Activated CD4-positive, alpha-beta T cell treated with anti-CD3 and anti-CD28 coated beads for 36 hours (primary cell): ENCODE results near the gene CD300E. TPM values are rescaled to one million over a fixed set of nuclear protein-coding genes. Genes with fewer than 3 reads are reported as not detected.

Experiments used
- ATAC-seq: fragments of 200-7000 bp; cut with Tn5 transposase; one replicate; pipeline ENCODE4 v1.10.0; 2021; ENCODE audit warnings: mild to moderate bottlenecking, moderate library complexity
- CTCF ChIA-PET: fragments of 350-600 bp; sonication (Branson Sonifier 250); formaldehyde crosslinking; loops from one replicate; lab custom pipeline; 2021; ENCODE audit warnings: antibody characterized with exemption; lab: Charles Lee
- POLR2A ChIA-PET: fragments of 350-600 bp; sonication (Branson Sonifier 250); formaldehyde crosslinking; loops from one replicate; lab custom pipeline; 2021; ENCODE audit warnings: antibody characterized with exemption, inconsistent platforms; lab: Charles Lee
- DNase-seq: peaks from one replicate; pipeline ENCODE4 v3.0.0-alpha.2; 2020
- H3K27ac Mint-ChIP-seq: one replicate; pipeline ENCODE4 v1.8.0; 2021; ENCODE audit warnings: mixed read lengths
- H3K27me3 Mint-ChIP-seq: one replicate; pipeline ENCODE4 v1.8.0; 2021; ENCODE audit warnings: mixed read lengths
- H3K36me3 Mint-ChIP-seq: one replicate; pipeline ENCODE4 v1.8.0; 2021; ENCODE audit warnings: low read depth, mixed read lengths
- H3K4me1 Mint-ChIP-seq: one replicate; pipeline ENCODE4 v1.8.0; 2021; ENCODE audit warnings: mixed read lengths
- H3K4me3 Mint-ChIP-seq: one replicate; pipeline ENCODE4 v1.8.0; 2021; ENCODE audit warnings: mild to moderate bottlenecking, moderate library complexity, mixed read lengths
- H3K9me3 Mint-ChIP-seq: one replicate; pipeline ENCODE4 v1.8.0; 2021; ENCODE audit warnings: low read depth, mixed read lengths
- intact Hi-C, 2 experiments: fragments of 100-400 bp; cut with DNase I in 1 of 2; cut with micrococcal nuclease in 1 of 2; formaldehyde crosslinking; loops; one replicate each; pipeline versions ENCODE4 v1.14.2 to v1.15.1; 2022 to 2024; cut with DNase I, micrococcal nuclease
- total RNA-seq, 2 experiments: library from RNA; stranded (reverse); gene quantifications; one replicate each; pipeline ENCODE4 v1.2.3, GENCODE V29; 2021

CD300E gene
- total RNA-seq, 2 experiments from 2014 or later = not detected

GRCh38 chr17:74608511-74608910 is 15.0 kb downstream of the CD300E start:
- H3K4me3 Mint-ChIP-seq = no peak overlapping the region
- no peak overlapping the region for H3K27ac Mint-ChIP-seq
- no peaks in the 10 kb centered on the region for H3K36me3 Mint-ChIP-seq
- ATAC-seq (no peak), DNase-seq (no peak)
- intact Hi-C loops = no loop called here
- ChIA-PET POLR2A (no interaction called here), CTCF (no interaction called here)
- peaks cover 4% of the 10 kb centered on the region for H3K4me1 Mint-ChIP-seq
- no peaks in the 10 kb centered on the region for H3K9me3 Mint-ChIP-seq
- H3K27me3 Mint-ChIP-seq = peaks cover 2% of the 10 kb centered on the region

DNA sequence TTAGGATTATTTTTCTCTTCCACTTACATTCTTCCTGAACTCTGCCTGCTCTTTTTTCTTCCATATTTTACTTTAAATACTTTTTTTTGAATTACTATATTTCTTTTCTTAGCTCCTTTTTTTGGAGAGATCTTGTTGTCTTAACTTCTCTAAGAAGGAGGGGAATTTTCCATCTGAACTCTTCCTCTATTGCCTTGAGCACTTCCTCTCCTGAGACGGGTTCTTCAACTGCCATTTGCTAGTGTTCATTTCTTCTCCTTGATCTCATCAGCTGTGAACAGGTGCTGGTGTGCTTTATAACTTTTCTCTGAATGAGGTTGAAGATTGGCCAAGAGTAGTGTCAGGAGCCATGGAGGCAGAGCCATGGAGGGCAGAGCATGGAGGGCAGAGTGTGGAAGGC is 16.3 kb downstream of the CD300E start:
- Mint-ChIP-seq H3K27ac (no peak overlapping the region), H3K4me1 (peaks cover 13% of the 10 kb centered on the region), H3K27me3 (peaks cover 2% of the 10 kb centered on the region), H3K36me3 (no peaks in the 10 kb centered on the region), H3K9me3 (no peaks in the 10 kb centered on the region), H3K4me3 (no peak overlapping the region)
- ChIA-PET CTCF (interaction anchor here (1.5 kb wide), 1 partner anchor 239 kb away, joined by 6 read pairs; the partner anchor contains the start of gene GPR142), POLR2A (no interaction called here)
- DNase-seq = no peak
- ATAC-seq = no peak
- intact Hi-C loops = no loop called here

GRCh38 chr17:74606050-74606449 is 17.5 kb downstream of the CD300E start:
- no peaks in the 10 kb centered on the region for H3K9me3 Mint-ChIP-seq
- ChIA-PET CTCF (interaction anchor here (1.5 kb wide), 1 partner anchor 238 kb away, joined by 6 read pairs; the partner anchor contains the start of gene GPR142), POLR2A (no interaction called here)

GRCh38 chr17:74605361-74605760 is 18.2 kb downstream of the CD300E start:
- peaks cover 2% of the 10 kb centered on the region for H3K27me3 Mint-ChIP-seq
- CTCF ChIA-PET = no interaction called here
- H3K27ac Mint-ChIP-seq = no peak overlapping the region
- POLR2A ChIA-PET = no interaction called here
- DNase-seq = no peak
- no peaks in the 10 kb centered on the region for H3K9me3 Mint-ChIP-seq
- intact Hi-C loops = no loop called here
- H3K4me1 Mint-ChIP-seq = peaks cover 16% of the 10 kb centered on the region
- H3K36me3 Mint-ChIP-seq = no peaks in the 10 kb centered on the region
- no peak for ATAC-seq
- H3K4me3 Mint-ChIP-seq = no peak overlapping the region

More at GRCh38 chr17:74606050-74606449, 17.5 kb downstream of the CD300E start:
- intact Hi-C loops = no loop called here
- peaks cover 2% of the 10 kb centered on the region for H3K27me3 Mint-ChIP-seq
- no peak overlapping the region for H3K4me3 Mint-ChIP-seq
- ATAC-seq = no peak
- no peaks in the 10 kb centered on the region for H3K36me3 Mint-ChIP-seq
- no peak for DNase-seq
- no peak overlapping the region for H3K27ac Mint-ChIP-seq
- H3K4me1 Mint-ChIP-seq = peaks cover 16% of the 10 kb centered on the region

DNA sequence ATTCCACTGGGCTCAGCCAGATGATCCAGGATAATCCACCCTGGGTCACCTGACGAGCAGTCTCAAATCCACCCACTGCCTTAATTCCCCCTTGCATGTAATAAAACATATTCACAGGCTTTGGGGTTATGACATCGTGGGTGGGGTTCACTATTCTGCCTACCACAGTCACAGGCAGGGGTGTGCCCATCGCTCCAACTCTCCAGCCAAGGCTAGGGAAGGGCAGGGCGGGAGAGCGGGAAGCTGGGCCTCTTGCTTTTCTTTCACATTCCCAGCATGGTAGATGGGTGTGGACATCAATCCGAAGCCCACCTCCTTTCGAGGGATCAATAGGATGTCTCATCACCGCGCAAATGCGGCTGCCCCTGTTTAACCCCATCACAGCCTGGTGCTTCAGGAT is 18.8 kb downstream of the CD300E start:
- H3K27ac Mint-ChIP-seq = no peak overlapping the region
- no peaks in the 10 kb centered on the region for H3K9me3 Mint-ChIP-seq
- ATAC-seq (no peak), DNase-seq (no peak)
- intact Hi-C loops = loop anchor here in 1 of 2 experiments (5.0 kb wide), 1 partner anchor 57 kb away; the partner anchor contains the start of gene CD300C
- H3K36me3 Mint-ChIP-seq = no peaks in the 10 kb centered on the region
- ChIA-PET CTCF (interaction anchor here (0.5 kb wide), 1 partner anchor 35 kb away, joined by 3 read pairs; no protein-coding TSS in a partner anchor), POLR2A (no interaction called here)
- peaks cover 2% of the 10 kb centered on the region for H3K27me3 Mint-ChIP-seq
- peaks cover 17% of the 10 kb centered on the region for H3K4me1 Mint-ChIP-seq
- no peak overlapping the region for H3K4me3 Mint-ChIP-seq

- no peak overlapping the region for H3K4me3 Mint-ChIP-seq
- peaks cover 22% of the 10 kb centered on the region for H3K4me1 Mint-ChIP-seq
- intact Hi-C loops = loop anchor here in 1 of 2 experiments (5.0 kb wide), 1 partner anchor 57 kb away; the partner anchor contains the start of gene CD300C
- no peaks in the 10 kb centered on the region for H3K9me3 Mint-ChIP-seq
- no peak overlapping the region for H3K27ac Mint-ChIP-seq
- peaks cover 4% of the 10 kb centered on the region for H3K27me3 Mint-ChIP-seq
- no peak for DNase-seq
- ATAC-seq = no peak
- CTCF ChIA-PET = interaction anchor here (0.5 to 1.7 kb wide), 5 partner anchors 35 to 236 kb away, joined by 3 to 7 read pairs (median 4); no protein-coding TSS in a partner anchor
- no peaks in the 10 kb centered on the region for H3K36me3 Mint-ChIP-seq
- POLR2A ChIA-PET = no interaction called here
Observed at GRCh38 chr17:74604200-74604599, 19.3 kb downstream of the CD300E start.

- Mint-ChIP-seq H3K4me1 (peaks cover 24% of the 10 kb centered on the region), H3K9me3 (no peaks in the 10 kb centered on the region), H3K4me3 (no peak overlapping the region), H3K27me3 (peaks cover 4% of the 10 kb centered on the region), H3K36me3 (no peaks in the 10 kb centered on the region), H3K27ac (no peak overlapping the region)
- ChIA-PET CTCF (interaction anchor here (0.6 to 1.9 kb wide), 12 partner anchors 19 to 648 kb away, joined by 3 to 13 read pairs (median 4); partner anchors contain the start of genes BTBD17 and CD300H), POLR2A (no interaction called here)
- intact Hi-C loops = loop anchor here (2.0 to 5.0 kb wide), 2 partner anchors 56 to 235 kb away; partner anchors contain the start of gene CD300C (in 1 of the 2)
- no peak for ATAC-seq
- DNase-seq = no peak
Observed at GRCh38 chr17:74603746-74604145, 19.8 kb downstream of the CD300E start.

GRCh38 chr17:74603037-74603635 is 20.4 kb downstream of the CD300E start:
- peaks cover 29% of the 10 kb centered on the region for H3K4me1 Mint-ChIP-seq
- POLR2A ChIA-PET = no interaction called here
- H3K27ac Mint-ChIP-seq = no peak overlapping the region
- H3K9me3 Mint-ChIP-seq = no peaks in the 10 kb centered on the region
- peaks cover 4% of the 10 kb centered on the region for H3K27me3 Mint-ChIP-seq
- intact Hi-C loops = loop anchor here (2.0 to 5.0 kb wide), 2 partner anchors 56 to 234 kb away; partner anchors contain the start of gene CD300C (in 1 of the 2)
- CTCF ChIA-PET = interaction anchor here (0.6 to 1.9 kb wide), 17 partner anchors 11 to 649 kb away, joined by 3 to 13 read pairs (median 3); partner anchors contain the start of genes BTBD17, CD300H and CD300LD
- no peaks in the 10 kb centered on the region for H3K36me3 Mint-ChIP-seq
- DNase-seq = no peak
- ATAC-seq = peak; percentile 42
- no peak overlapping the region for H3K4me3 Mint-ChIP-seq

DNA sequence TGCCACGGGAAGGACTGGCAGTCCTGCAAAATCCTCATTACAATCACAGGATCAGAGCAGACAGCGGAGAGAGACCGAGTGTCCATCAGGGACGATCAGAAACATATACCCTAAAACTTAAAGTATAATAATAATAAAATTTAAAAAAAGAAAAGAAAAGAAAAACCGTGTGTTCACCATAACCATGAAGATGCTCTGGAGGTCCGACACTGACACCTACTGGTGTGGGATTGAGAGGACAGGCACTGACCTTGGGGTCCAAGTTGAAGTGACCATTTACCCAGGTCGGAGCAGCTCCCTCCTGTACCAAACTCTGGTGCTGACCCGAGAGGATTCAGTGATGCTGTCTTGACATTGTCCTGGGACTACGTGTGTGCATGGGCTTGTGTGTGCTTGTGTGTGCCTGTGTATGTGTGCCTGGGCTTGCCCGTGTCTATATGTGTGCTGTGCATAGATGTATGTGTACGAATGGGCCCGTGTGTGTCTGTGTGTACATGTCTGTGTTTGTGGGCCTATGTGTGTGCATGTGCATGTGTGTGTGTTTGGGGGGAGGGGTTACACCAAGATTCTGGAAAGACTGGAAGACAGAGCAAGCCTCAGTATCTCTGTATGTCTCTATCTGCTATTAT is 21.5 kb downstream of the CD300E start:
- CTCF ChIA-PET = interaction anchor here (0.5 to 1.9 kb wide), 6 partner anchors 9 to 872 kb away, joined by 3 to 13 read pairs (median 3); partner anchors contain the start of gene CD300H
- no peak overlapping the region for H3K4me3 Mint-ChIP-seq
- peaks cover 35% of the 10 kb centered on the region for H3K4me1 Mint-ChIP-seq
- peak; percentile 52 for ATAC-seq
- peak; percentile 64 for DNase-seq
- POLR2A ChIA-PET = interaction anchor here (0.6 kb wide), 1 partner anchor 10 kb away, joined by 3 read pairs; the partner anchor contains the start of gene CD300LD
- peaks cover 2% of the 10 kb centered on the region for H3K27me3 Mint-ChIP-seq
- H3K36me3 Mint-ChIP-seq = no peaks in the 10 kb centered on the region
- H3K9me3 Mint-ChIP-seq = no peaks in the 10 kb centered on the region
- H3K27ac Mint-ChIP-seq = no peak overlapping the region
- intact Hi-C loops = loop anchor here (1.0 to 5.0 kb wide), 4 partner anchors 55 to 233 kb away; partner anchors contain the start of gene CD300C (in 1 of the 2)

GRCh38 chr17:74599448-74599939 is 24.0 kb downstream of the CD300E start:
- intact Hi-C loops = no loop called here
- no peak for ATAC-seq
- Mint-ChIP-seq H3K27me3 (peaks cover 2% of the 10 kb centered on the region), H3K4me3 (no peak overlapping the region), H3K36me3 (no peaks in the 10 kb centered on the region), H3K9me3 (no peaks in the 10 kb centered on the region), H3K27ac (no peak overlapping the region), H3K4me1 (peaks cover 35% of the 10 kb centered on the region)
- CTCF ChIA-PET = interaction anchor here (0.8 to 1.2 kb wide), 2 partner anchors 30 to 33 kb away, joined by 3 read pairs; no protein-coding TSS in a partner anchor
- POLR2A ChIA-PET = interaction anchor here (0.7 kb wide), 1 partner anchor 171 kb away, joined by 11 read pairs; no protein-coding TSS in a partner anchor
- no peak for DNase-seq

- Mint-ChIP-seq H3K9me3 (no peaks in the 10 kb centered on the region), H3K4me3 (no peak overlapping the region), H3K36me3 (no peaks in the 10 kb centered on the region), H3K27ac (no peak overlapping the region), H3K4me1 (peaks cover 35% of the 10 kb centered on the region), H3K27me3 (peaks cover 2% of the 10 kb centered on the region)
- no peak for ATAC-seq
- intact Hi-C loops = no loop called here
- ChIA-PET POLR2A (no interaction called here), CTCF (no interaction called here)
- no peak for DNase-seq
Observed at GRCh38 chr17:74599023-74599399, 24.5 kb downstream of the CD300E start.
